HCT116 (cell line): ENCODE measurements around the gene NKIRAS2.

Experiments
- CTCF ChIP-seq, 3 experiments: fragments of 200-600 bp in 1 of 3; sonication (generic) in 1 of 3; IDR thresholded peaks in 2 of 3; conservative IDR thresholded peaks in 1 of 3; 2 replicates each; pipeline ENCODE4 v1.5.1; 2012 to 2017; ENCODE audit warnings: low read depth in 2 of 3, low read length in 2 of 3, antibody characterized with exemption in 1 of 3, borderline replicate concordance in 1 of 3, control low read depth in 1 of 3, mild to moderate bottlenecking in 1 of 3, mixed read lengths in 1 of 3, mixed run types in 1 of 3, moderate library complexity in 1 of 3; ENCODE audit not compliant: insufficient read depth in 1 of 3
- EGR1 ChIP-seq: IDR thresholded peaks from 2 replicates; pipeline ENCODE4 v1.6.1; 2012; ENCODE audit warnings: low read depth
- EZH2 ChIP-seq: fragments of 200-600 bp; sonication (generic); IDR thresholded peaks from 2 replicates; pipeline ENCODE4 v1.6.1; 2017; ENCODE audit warnings: antibody characterized with exemption, mixed run types
- MAX ChIP-seq: IDR thresholded peaks from 2 replicates; pipeline ENCODE4 v1.6.1; 2012
- POLR2AphosphoS5 ChIP-seq: IDR thresholded peaks from 2 replicates; pipeline ENCODE4 v1.6.1; 2011; ENCODE audit warnings: mild to moderate bottlenecking, low read depth, low read length, moderate library complexity
- RAD21 ChIP-seq: IDR thresholded peaks from 2 replicates; pipeline ENCODE4 v1.6.1; 2012; ENCODE audit warnings: low read depth, mild to moderate bottlenecking
- SRF ChIP-seq: IDR thresholded peaks from 2 replicates; pipeline ENCODE4 v1.6.1; 2012; ENCODE audit warnings: low read depth
- YY1 ChIP-seq: IDR thresholded peaks from 2 replicates; pipeline ENCODE4 v1.6.1; 2011; ENCODE audit warnings: low read length, low read depth, moderate library complexity, mild to moderate bottlenecking; ENCODE audit not compliant: insufficient replicate concordance; ENCODE audit errors: extremely low read depth
- ZFX ChIP-seq: fragments of 450-650 bp; IDR thresholded peaks from 2 replicates; pipeline ENCODE4 v1.6.1; 2017

- TF ChIP-seq ZFX = no peak
- no peak for TF ChIP-seq CTCF (IDR thresholded peaks at IDR 0.05 in 2 of 3, conservative IDR thresholded peaks at IDR 0.05 in 1 of 3; ENCODE audit: borderline replicate concordance in 1 of 3, insufficient read depth in 1 of 3, low read depth in 2 of 3, low read length in 2 of 3)
- TF ChIP-seq POLR2AphosphoS5 = no peak
- no peak for TF ChIP-seq EZH2
- no peak for TF ChIP-seq EGR1
- no peak for TF ChIP-seq RAD21
- TF ChIP-seq SRF = no peak
- no peak for TF ChIP-seq MAX
- TF ChIP-seq YY1 = no peak
Observed at GRCh38 chr17:41970901-41971331, 49.0 kb upstream of the NKIRAS2 start.
